Suprapubic skin (tissue), 4 donors: ENCODE measurements around the gene PSTPIP1. TPM values are rescaled to one million over a fixed set of nuclear protein-coding genes. Genes with fewer than 3 reads are reported as not detected.
"Not testable (repeated sequence)": the region's sequence is repeated elsewhere in the genome, so short reads cannot be mapped to it uniquely, and the experiment has no call there.

ENCODE experiments used
- DNase-seq, 2 donors: peaks; one replicate each; pipeline ENCODE4 v3.0.0-alpha.2; 2019; ENCODE audit warnings: low spot score in 2 of 2
- H3K27ac ChIP-seq: fragments of 200-600 bp; sonication (generic); one replicate; pipeline ENCODE4 v1.5.1; 2019
- H3K27me3 ChIP-seq: fragments of 200-600 bp; sonication (generic); one replicate; pipeline ENCODE4 v1.5.1; 2019
- H3K36me3 ChIP-seq: fragments of 200-600 bp; sonication (generic); one replicate; pipeline ENCODE4 v1.5.1; 2019
- H3K4me1 ChIP-seq: fragments of 200-600 bp; sonication (generic); one replicate; pipeline ENCODE4 v1.5.1; 2019
- H3K4me3 ChIP-seq: fragments of 200-600 bp; sonication (generic); one replicate; pipeline ENCODE4 v1.5.1; 2019; ENCODE audit warnings: mild to moderate bottlenecking
- H3K9me3 ChIP-seq: fragments of 200-600 bp; sonication (generic); one replicate; pipeline ENCODE4 v1.5.1; 2019
- CTCF ChIP-seq, 2 donors: fragments of 200-600 bp in 1 of 2; fragments of 450-650 bp in 1 of 2; sonication (generic) in 1 of 2; IDR thresholded peaks; one replicate each; pipeline ENCODE4 v1.5.1; 2016 to 2019; ENCODE audit warnings: antibody characterized with exemption in 2 of 2, mild to moderate bottlenecking in 1 of 2, moderate library complexity in 1 of 2
- EP300 ChIP-seq: sonication (generic); formaldehyde crosslinking; IDR thresholded peaks from one replicate; pipeline ENCODE4 v1.6.1; 2017; ENCODE audit warnings: antibody characterized with exemption
- POLR2A ChIP-seq, 2 donors: fragments of 450-650 bp; IDR thresholded peaks; one replicate each; pipeline ENCODE4 v1.6.1; 2017; ENCODE audit warnings: antibody characterized with exemption in 2 of 2, mild to moderate bottlenecking in 2 of 2, moderate library complexity in 2 of 2
- POLR2AphosphoS5 ChIP-seq, 3 donors: sonication (generic); formaldehyde crosslinking; IDR thresholded peaks; one replicate each; pipeline ENCODE4 v1.6.1; 2017; ENCODE audit warnings: antibody characterized with exemption in 3 of 3
- WGBS: methylation state at CpG from one replicate; pipeline ENCODE4 v1.1.5; 2018; 5-methylcytosine and 5-hydroxymethylcytosine counted together
- total RNA-seq, 4 donors: library from RNA; depleted of rRNA; stranded (reverse); fragments of >200 nt; gene quantifications; one replicate each; pipeline ENCODE4 v1.1.0, GENCODE V29; 2016

PSTPIP1 gene
- total RNA-seq, 4 donors from 2014 or later = 1.9 to 5.9 (median 2.6) TPM

- no peak for TF ChIP-seq EP300
- TF ChIP-seq POLR2A (IDR thresholded peaks at IDR 0.05) = no peak
- no peak for TF ChIP-seq CTCF (IDR thresholded peaks at IDR 0.05)
- no peak for TF ChIP-seq POLR2AphosphoS5 (IDR thresholded peaks at IDR 0.05)
- Histone ChIP-seq H3K36me3 (no peaks in the 10 kb centered on the region), H3K27ac (no peak overlapping the region), H3K4me1 (peaks cover 3% of the 10 kb centered on the region), H3K27me3 (no peaks in the 10 kb centered on the region), H3K9me3 (no peaks in the 10 kb centered on the region), H3K4me3 (no peak overlapping the region)
- 30% methylated on average over 5 of the region's 5 CpGs for WGBS
- DNase-seq = no peak
Measured at GRCh38 chr15:76964157-76964556, 30.8 kb upstream of the PSTPIP1 start.

GRCh38 chr15:76966051-76966450 lies 28.9 kb upstream of the PSTPIP1 start:
- DNase-seq, H3K4me3 ChIP-seq, H3K9me3 ChIP-seq, H3K36me3 ChIP-seq, H3K27ac ChIP-seq, H3K4me1 ChIP-seq, H3K27me3 ChIP-seq: not testable (repeated sequence)
- WGBS = 60% methylated on average over 6 of the region's 7 CpGs

- DNase-seq = no peak
- H3K4me1 ChIP-seq = peaks cover 3% of the 10 kb centered on the region
- 29% methylated on average over 4 of the region's 4 CpGs for WGBS
- TF ChIP-seq POLR2A (IDR thresholded peaks at IDR 0.05) (no peak), CTCF (IDR thresholded peaks at IDR 0.05) (no peak), POLR2AphosphoS5 (IDR thresholded peaks at IDR 0.05) (no peak), EP300 (no peak)
- H3K9me3 ChIP-seq = no peaks in the 10 kb centered on the region
- no peaks in the 10 kb centered on the region for H3K36me3 ChIP-seq
- H3K27me3 ChIP-seq = no peaks in the 10 kb centered on the region
- H3K27ac ChIP-seq = no peak overlapping the region
- no peak overlapping the region for H3K4me3 ChIP-seq
Measured at GRCh38 chr15:76967067-76967466, 27.9 kb upstream of the PSTPIP1 start.

GRCh38 chr15:76968306-76968705 lies 26.6 kb upstream of the PSTPIP1 start:
- Histone ChIP-seq H3K36me3 (no peaks in the 10 kb centered on the region), H3K4me1 (peaks cover 11% of the 10 kb centered on the region), H3K27ac (no peak overlapping the region), H3K27me3 (no peaks in the 10 kb centered on the region), H3K9me3 (no peaks in the 10 kb centered on the region), H3K4me3 (no peak overlapping the region)
- TF ChIP-seq POLR2AphosphoS5 (IDR thresholded peaks at IDR 0.05) (no peak), EP300 (no peak), CTCF (IDR thresholded peaks at IDR 0.05) (no peak), POLR2A (IDR thresholded peaks at IDR 0.05) (no peak)
- no peak for DNase-seq
- 96% methylated on average over 1 of the region's 1 CpG for WGBS

GRCh38 chr15:76972389-76973361 lies 22.3 kb upstream of the PSTPIP1 start:
- 35% methylated on average over 16 of the region's 21 CpGs for WGBS
- Histone ChIP-seq H3K9me3 (no peaks in the 10 kb centered on the region), H3K4me3 (no peak overlapping the region), H3K4me1 (peaks cover 8% of the 10 kb centered on the region), H3K36me3 (no peaks in the 10 kb centered on the region), H3K27me3 (no peaks in the 10 kb centered on the region), H3K27ac (no peak overlapping the region)
- no peak for DNase-seq
- TF ChIP-seq CTCF (IDR thresholded peaks at IDR 0.05) (no peak), POLR2A (IDR thresholded peaks at IDR 0.05) (no peak), POLR2AphosphoS5 (IDR thresholded peaks at IDR 0.05) (no peak), EP300 (no peak)
